ENCODE measurements around the gene EBF3.

GRCh38 chr10:129960481-129961156, 3.5 kb downstream of the EBF3 start:
- TF ChIP-seq CTCF (conservative IDR thresholded peaks at IDR 0.05 in 1 of 2, IDR thresholded peaks at IDR 0.05 in 1 of 2; ENCODE audit: extremely low read depth in 1 of 2, insufficient read depth in 1 of 2, low read depth in 1 of 2, low read length in 2 of 2) (no peak), EZH2 (IDR thresholded peaks at IDR 0.05; ENCODE audit: borderline replicate concordance, low read length) (no peak)

Measured in mammary epithelial cell (primary cell).